Omental fat pad (tissue), 4 donors: ENCODE measurements around the gene SLC31A1. TPM values are rescaled to one million over a fixed set of nuclear protein-coding genes. Genes with fewer than 3 reads are reported as not detected.

Experiments
- ATAC-seq: fragments of 150-250 bp; one replicate; pipeline ENCODE4 v1.9.1; 2016; ENCODE audit warnings: mild to moderate bottlenecking, moderate library complexity; ENCODE audit not compliant: low FRiP score
- DNase-seq: peaks from one replicate; pipeline ENCODE4 v3.0.0-alpha.2; 2019; ENCODE audit warnings: low spot score
- total RNA-seq, 4 donors: library from RNA; depleted of rRNA; stranded (reverse); fragments of >200 nt; gene quantifications; one replicate each; pipeline ENCODE4 v1.1.0, GENCODE V29; 2016
- TF ChIP-seq, protein P1 (sequence below), 3 donors: fragments of 450-650 bp; IDR thresholded peaks; one replicate each; pipeline ENCODE4 v1.5.1; 2016 to 2017; ENCODE audit warnings: antibody characterized with exemption in 3 of 3, mild to moderate bottlenecking in 3 of 3, moderate library complexity in 2 of 3

The SLC31A1 gene
- total RNA-seq, 4 donors from 2014 or later: 11.2 to 26.7 (median 18.6) TPM

DNA sequence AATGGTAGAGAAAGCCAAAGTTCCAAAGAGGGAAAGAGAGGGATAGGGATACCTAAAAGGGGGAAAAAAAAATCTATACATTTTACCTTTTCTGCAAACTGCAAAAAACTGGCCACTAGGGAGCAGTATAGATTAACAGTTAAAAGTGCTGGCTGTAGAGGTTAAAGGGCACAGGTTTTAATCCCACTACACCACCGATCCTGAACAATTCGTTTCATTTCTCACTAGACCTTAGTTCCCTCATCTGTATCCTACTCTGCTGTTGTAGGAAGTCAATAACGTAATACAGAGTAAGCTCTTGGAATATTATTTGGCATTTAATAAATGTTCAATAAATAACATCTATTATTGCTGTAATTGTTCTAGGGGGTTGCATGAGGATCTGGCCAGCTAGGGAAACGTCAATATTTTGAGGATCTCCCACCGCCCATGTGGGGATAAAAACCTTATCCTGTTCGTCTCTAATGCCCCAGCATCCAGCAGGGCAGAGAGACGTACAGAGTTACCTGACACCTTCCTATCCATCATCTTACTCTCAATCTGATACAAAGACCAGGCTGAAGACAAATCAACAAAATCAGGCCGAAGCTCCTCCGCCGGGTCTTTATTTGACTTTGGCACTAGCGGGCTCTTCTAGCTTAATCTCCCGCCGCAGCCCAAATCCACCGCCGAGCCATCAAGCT, 53.3 kb downstream of the SLC31A1 start:
- TF ChIP-seq, protein P1, sequence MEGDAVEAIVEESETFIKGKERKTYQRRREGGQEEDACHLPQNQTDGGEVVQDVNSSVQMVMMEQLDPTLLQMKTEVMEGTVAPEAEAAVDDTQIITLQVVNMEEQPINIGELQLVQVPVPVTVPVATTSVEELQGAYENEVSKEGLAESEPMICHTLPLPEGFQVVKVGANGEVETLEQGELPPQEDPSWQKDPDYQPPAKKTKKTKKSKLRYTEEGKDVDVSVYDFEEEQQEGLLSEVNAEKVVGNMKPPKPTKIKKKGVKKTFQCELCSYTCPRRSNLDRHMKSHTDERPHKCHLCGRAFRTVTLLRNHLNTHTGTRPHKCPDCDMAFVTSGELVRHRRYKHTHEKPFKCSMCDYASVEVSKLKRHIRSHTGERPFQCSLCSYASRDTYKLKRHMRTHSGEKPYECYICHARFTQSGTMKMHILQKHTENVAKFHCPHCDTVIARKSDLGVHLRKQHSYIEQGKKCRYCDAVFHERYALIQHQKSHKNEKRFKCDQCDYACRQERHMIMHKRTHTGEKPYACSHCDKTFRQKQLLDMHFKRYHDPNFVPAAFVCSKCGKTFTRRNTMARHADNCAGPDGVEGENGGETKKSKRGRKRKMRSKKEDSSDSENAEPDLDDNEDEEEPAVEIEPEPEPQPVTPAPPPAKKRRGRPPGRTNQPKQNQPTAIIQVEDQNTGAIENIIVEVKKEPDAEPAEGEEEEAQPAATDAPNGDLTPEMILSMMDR (IDR thresholded peaks at IDR 0.05): peak in 1 of 3 donors; percentile 9
- ATAC-seq (peak; percentile 6), DNase-seq (no peak)

DNA sequence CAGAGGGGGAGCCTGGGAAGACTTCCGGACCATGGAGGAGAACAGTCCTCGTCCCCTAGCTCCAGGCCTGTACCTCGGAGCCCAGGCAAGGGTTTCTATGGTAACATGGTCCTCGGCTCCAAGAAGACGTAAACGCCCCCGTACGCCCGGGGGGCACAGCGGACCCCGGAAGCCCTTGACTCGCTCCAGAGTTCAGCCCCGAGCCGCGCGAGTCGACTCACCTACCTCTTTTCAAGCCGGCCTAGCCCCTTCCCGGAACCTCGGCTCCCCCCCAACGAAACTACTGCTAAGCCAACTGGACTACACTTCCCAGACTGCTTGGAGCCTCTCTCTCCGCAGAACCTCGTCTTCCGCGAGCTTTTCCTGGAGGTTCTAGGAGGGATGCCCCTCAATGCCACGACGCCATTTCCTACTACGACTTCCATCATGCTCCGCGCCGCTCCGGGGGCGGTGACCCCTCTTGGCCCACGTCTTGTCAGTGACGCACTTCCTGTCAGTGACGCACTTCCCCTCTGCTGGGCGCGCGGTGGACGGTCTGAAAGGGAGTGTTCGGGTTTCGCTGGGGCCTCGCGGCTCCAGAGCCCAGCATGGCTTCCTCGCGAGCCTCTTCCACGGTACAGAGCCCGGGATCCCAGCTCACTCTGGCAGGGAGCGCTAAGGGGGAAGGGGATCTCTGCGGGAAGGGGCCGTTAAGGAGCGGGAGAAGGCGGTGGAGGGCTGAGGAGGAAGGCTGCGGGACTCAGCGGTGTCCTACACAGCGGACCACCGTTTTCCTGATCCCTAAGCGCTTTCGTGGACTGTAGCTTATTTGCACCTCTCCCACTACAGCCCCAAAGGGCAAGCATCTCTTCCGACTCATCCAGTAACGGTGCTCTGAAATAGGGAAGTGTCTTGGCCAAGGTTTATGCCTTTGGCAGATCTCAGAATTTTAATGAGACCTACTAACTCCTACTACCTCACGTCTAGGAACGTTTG, 54.1 kb downstream of the SLC31A1 start, which contains the start of the genes CDC26 and PRPF4:
Gene CDC26 (minus strand): TSS at position 416 of the 975 bp plus-strand sequence. CDS start 3,065 bp downstream, outside the sequence.
Gene PRPF4 (plus strand): TSS at position 502 of the 975 bp plus-strand sequence. CDS start 86 bp downstream, at position 588.
- TF ChIP-seq, protein P1 (IDR thresholded peaks at IDR 0.05): no peak
- ATAC-seq (peak; percentile 98), DNase-seq (peak; percentile 95)

DNA sequence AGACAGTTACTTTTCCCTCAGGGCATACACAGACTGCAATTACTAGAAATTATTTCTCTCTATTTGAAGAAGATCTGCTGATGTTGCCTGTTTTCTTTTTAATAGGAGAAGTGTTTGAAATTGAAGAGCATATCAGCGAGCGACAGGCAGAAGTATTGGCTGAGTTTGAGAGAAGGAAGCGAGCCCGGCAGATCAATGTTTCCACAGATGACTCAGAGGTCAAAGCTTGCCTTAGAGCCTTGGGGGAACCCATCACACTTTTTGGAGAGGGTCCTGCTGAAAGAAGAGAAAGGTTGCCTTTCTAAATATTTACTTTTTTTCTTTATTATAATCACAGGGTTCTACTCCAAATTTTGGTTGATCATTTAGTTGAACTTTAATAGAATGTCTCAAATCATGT, 57.5 kb downstream of the SLC31A1 start:
- ATAC-seq: no peak
- DNase-seq: no peak
- TF ChIP-seq, protein P1 (IDR thresholded peaks at IDR 0.05): no peak

DNA sequence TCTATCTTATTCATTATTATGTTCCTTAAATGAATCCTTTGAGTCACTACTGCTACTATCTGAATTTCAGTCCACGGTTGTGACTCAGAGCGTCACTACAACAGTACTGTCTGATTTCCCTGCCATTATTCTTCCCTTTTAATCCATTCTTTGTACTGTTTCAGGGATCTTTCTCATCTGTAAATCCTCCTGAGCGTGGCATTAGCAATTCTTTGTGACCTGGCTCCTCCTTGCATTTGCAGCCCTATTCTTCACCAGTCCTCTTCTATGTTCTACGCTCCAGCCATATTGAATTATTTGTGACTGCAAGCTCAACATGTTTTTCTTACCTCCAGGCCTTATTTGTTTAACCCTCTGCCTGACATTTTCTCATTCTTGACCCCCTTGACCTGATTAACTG, 60.0 kb downstream of the SLC31A1 start:
- TF ChIP-seq, protein P1 (IDR thresholded peaks at IDR 0.05): no peak
- no peak for ATAC-seq
- no peak for DNase-seq

DNA sequence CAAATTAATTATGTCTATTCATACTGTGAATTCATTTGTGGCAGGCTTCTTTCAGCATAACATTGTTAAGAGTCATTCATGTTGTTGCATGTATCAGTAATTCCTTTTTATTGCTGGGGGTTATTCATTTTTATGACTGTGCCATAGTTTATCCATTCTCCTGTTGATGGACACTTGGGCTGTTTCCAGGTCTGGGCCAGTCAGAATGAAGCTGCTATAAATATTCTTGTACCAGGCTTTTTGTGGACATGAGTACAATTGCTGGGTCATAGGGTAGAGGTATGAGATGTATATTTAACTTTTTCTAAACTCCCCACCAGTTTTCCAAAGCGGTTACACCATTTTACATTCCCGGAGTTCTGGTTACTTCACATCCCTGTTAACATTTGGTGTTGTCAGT, 67.7 kb downstream of the SLC31A1 start:
- TF ChIP-seq, protein P1 (IDR thresholded peaks at IDR 0.05): no peak
- no peak for ATAC-seq
- DNase-seq: no peak

DNA sequence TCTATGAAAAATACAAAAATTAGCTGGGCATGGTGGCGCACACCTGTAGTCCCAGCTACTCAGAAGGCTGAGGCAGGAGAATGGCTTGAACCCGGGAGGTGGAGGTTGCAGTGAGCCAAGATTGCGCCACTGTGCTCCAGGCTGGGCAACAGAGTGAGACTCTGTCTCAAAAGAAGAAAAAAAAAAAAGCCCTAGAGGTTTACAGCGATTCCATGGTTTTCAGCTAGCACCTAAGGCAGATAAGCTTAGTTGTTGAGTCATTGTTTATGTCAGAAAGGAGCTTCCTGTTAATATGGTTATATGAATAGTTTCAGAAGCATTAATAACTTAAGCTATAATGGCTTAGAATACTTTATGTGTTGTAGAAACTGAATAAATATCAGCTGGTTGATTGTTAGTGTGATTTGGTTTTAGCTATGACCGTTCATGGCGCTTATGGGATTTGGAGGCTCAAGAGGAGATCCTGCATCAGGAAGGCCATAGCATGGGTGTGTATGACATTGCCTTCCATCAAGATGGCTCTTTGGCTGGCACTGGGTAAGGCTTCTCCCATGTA, 68.8 kb downstream of the SLC31A1 start:
- TF ChIP-seq, protein P1 (IDR thresholded peaks at IDR 0.05): no peak
- DNase-seq (no peak), ATAC-seq (no peak)
